ENCODE results near the gene RNF121. TPM values are rescaled to one million over a fixed set of nuclear protein-coding genes. Genes with fewer than 3 reads are reported as not detected.

RNF121 gene
- polyA plus RNA-seq, 3 donors = 41.3 to 42.7 (median 41.9) TPM

DNA sequence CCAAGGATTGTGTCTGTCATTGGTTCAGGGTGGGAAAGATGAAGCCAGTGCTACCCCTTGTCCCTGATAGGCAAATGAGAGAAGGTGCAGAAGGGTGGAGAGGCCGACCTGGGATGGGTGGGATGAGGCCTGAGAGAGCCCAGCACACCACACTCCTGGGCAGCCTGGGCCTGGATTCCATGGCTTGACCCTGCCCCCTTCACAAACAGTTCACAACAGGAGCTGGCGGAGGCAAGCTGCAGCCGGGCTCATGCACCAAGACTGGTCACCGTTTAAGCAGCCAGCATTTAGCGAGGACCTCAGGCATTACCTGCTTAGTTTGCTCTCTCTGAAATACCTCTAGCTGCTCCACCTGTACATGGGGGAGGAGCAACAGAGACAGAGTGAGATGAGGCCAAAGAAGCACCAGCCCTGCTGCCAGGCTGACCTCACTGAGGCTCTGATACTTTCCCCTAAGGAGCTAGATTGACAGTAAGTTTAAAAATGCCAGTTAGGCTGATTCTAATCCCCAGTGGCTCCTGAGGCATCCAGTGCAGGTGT, 83.3 kb downstream of the RNF121 start:
- no peak for DNase-seq (ENCODE audit: extremely low read depth in 1 of 11, low read depth in 9 of 11, low spot score in 4 of 11)

GRCh38 chr11:72012897-72013721, 84.3 kb downstream of the RNF121 start:
- DNase-seq (ENCODE audit: extremely low read depth in 1 of 11, low read depth in 9 of 11, low spot score in 4 of 11) = no peak

GRCh38 chr11:72013765-72014711, 85.2 kb downstream of the RNF121 start:
- DNase-seq (ENCODE audit: extremely low read depth in 1 of 11, low read depth in 9 of 11, low spot score in 4 of 11) = no peak

GRCh38 chr11:72014761-72015320, 86.0 kb downstream of the RNF121 start:
- DNase-seq (ENCODE audit: extremely low read depth in 1 of 11, low read depth in 9 of 11, low spot score in 4 of 11) = no peak

DNA sequence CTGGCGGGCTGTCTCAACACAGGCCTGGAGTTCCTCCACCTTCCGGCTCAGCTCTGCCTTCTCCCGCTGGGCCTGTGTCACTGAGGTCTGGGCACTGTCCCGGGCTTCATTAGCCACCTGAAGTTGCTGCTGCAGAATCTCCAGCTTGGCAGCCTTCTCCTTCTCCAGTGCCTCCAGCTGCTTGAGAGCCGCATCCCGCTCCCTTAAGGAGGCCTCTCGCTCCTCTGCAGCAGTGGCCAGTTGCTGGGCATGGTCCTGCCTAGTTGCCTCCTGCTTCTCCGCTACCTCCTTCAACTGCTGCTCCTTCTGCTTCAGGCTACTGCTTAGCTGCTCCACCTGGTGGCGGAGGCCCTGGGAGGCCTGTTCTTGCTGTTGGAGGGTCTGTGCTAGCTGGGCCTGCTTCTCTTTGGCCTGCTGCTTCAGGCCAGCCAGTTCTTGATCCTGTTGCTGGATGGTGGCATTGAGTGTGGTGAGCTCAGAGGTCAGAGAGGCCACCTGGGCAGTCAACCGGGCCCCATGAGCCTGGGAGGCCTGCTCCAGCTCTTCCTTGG, 86.7 kb downstream of the RNF121 start:
- DNase-seq (ENCODE audit: extremely low read depth in 1 of 11, low read depth in 9 of 11, low spot score in 4 of 11) = no peak

DNA sequence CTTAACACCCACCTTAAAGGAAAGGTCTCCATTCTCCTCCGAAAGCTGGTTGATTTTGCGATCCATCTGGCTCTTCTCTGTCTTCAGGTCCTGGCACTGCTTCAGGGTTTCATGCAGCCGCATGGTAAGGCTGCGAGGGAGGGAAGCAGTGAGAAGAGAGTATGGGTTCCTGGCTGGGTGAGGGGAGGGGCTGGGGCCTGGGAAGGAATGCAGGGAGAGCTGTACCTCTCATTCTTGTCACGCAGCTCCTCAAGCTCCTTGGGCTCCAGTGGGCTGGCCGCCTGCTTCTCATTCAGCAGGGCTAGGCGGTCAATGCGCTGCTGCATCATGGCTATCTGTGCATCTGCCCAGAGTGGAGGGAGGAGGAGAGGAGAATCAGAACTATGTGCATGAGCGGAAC, 89.3 kb downstream of the RNF121 start:
- no peak for DNase-seq (ENCODE audit: extremely low read depth in 1 of 11, low read depth in 9 of 11, low spot score in 4 of 11)

DNA sequence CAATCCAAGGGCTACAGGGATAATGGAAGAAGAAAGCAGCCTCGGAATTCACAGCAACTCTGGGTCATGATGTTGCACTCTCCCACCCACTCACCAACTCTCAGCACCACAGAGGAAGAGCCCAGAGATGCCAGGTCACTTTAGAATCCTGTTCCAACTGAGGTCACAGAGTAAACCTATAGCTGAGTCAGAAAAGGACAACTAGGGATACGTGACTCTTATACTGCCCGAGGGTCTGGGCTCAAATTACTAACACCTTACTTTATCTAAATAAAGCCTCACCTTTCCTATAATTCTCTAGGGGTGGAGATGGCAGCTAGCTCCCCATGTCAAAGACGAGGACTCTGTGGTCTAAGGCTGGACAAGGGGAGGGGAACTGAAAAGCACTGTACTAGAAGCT, 94.5 kb downstream of the RNF121 start:
- DNase-seq (ENCODE audit: extremely low read depth in 1 of 11, low read depth in 9 of 11, low spot score in 4 of 11) = no peak

GRCh38 chr11:72024069-72024754, 95.4 kb downstream of the RNF121 start:
- DNase-seq (ENCODE audit: extremely low read depth in 1 of 11, low read depth in 9 of 11, low spot score in 4 of 11) = no peak

GRCh38 chr11:72026090-72026489, 97.2 kb downstream of the RNF121 start:
- DNase-seq (ENCODE audit: extremely low read depth in 1 of 11, low read depth in 9 of 11, low spot score in 4 of 11) = no peak

GRCh38 chr11:72030472-72031045, 101.7 kb downstream of the RNF121 start:
- DNase-seq (ENCODE audit: extremely low read depth in 1 of 11, low read depth in 9 of 11, low spot score in 4 of 11) = no peak

- DNase-seq (ENCODE audit: extremely low read depth in 1 of 11, low read depth in 9 of 11, low spot score in 4 of 11) = no peak
These were observed 107.8 kb downstream of the RNF121 start for GRCh38 chr11:72036687-72037086.

DNA sequence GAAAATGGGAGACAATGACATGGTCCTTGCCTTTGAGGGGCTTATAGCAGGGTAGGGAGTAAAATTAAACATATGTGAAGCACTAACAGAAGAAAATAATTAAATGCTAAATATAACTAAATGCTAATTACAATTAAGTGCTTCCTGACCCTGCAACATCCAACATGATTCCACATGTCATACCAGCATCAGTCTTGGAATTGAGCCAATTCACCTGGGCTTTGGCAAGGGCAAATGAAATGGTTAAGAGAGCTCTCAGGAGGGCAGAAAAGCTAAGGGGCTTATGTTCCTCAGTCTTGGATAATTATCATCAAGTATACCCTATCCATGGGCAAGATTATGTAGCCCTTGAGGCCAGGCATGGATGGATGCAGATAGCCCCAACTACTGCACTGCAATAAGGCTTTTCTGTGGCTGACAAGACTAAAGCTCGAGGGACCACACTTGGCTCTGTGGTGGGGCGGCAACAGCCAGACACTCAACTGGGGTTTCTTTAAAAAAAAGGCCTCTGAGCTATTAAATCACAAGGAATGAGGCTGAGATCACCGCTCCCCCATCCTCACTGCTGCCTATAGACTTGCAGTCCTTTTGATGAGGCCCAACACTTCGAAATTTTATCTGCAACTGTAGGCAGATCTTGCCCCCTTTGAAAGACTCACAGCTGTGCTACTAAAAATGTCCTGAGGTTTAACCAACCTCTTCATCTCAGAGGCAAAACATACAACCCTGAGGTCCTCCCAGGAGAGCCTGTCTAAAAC, 108.9 kb downstream of the RNF121 start:
- no peak for DNase-seq (ENCODE audit: extremely low read depth in 1 of 11, low read depth in 9 of 11, low spot score in 4 of 11)

GRCh38 chr11:72038491-72038890, 109.6 kb downstream of the RNF121 start:
- no peak for DNase-seq (ENCODE audit: extremely low read depth in 1 of 11, low read depth in 9 of 11, low spot score in 4 of 11)

DNA sequence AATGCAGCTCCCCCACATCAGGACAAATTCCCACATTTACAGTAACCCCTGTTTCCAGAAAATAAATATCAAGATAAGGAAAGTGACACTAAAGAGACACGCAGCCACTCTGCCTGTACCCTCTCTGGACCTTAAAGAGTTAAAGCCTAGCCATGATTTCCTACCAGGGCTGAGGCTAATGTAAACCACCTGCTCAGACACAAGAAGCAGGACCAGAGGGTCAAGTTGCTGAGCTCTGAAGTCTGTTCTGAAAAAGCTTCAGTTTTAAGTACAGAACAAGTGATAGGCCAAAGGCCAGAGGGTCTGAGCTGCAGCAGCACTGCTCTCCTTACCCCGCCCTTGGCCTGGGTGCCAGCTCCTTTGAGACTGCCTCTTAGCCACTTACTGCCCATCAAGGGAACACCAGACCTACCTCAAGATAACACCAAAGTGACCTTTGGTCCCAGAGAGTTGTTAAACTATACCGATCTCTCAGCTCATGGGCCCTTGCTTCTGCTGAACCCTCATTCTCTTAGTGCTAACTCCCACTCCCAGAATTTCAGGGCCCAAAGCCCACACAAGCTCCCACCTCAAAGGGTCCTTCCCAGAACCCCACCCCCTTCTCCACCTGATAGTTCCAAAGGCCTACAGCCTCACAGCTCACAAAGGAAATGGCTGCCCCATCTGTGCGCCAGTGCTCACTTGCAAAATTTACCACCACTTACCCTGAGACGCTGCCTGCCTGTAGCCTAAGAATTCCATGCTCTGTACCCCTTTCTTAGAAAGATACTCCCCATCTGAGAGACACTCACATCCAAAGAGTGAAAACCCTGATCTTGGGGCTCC, 110.4 kb downstream of the RNF121 start:
- DNase-seq (ENCODE audit: extremely low read depth in 1 of 11, low read depth in 9 of 11, low spot score in 4 of 11) = no peak

GRCh38 chr11:72039856-72040401, 111.1 kb downstream of the RNF121 start:
- DNase-seq (ENCODE audit: extremely low read depth in 1 of 11, low read depth in 9 of 11, low spot score in 4 of 11) = no peak

All from renal cortex interstitium (tissue), 11 donors.